Breast epithelium (tissue), 4 donors: Measurements from ENCODE around the gene DOK1. TPM values are rescaled to one million over a fixed set of nuclear protein-coding genes. Genes with fewer than 3 reads are reported as not detected.

Experiments used
- DNase-seq, 2 donors: peaks; one replicate each; pipeline ENCODE4 v3.0.0-alpha.2; 2019; ENCODE audit warnings: low spot score in 2 of 2
- H3K27ac ChIP-seq, 2 donors: fragments of 200-600 bp; sonication (generic) in 1 of 2; one replicate each; pipeline ENCODE4 v1.5.1; 2016 to 2019; ENCODE audit warnings: mild to moderate bottlenecking in 1 of 2
- H3K27me3 ChIP-seq, 2 donors: fragments of 200-600 bp; sonication (generic) in 1 of 2; one replicate each; pipeline versions ENCODE4 v1.5.1 to v1.6.0; 2017 to 2019; ENCODE audit warnings: control low read depth in 1 of 2, mild to moderate bottlenecking in 1 of 2
- H3K36me3 ChIP-seq: fragments of 200-600 bp; one replicate; pipeline ENCODE4 v1.5.1; 2019
- H3K4me1 ChIP-seq, 2 donors: fragments of 200-600 bp; sonication (generic); one replicate each; pipeline ENCODE4 v1.5.1; 2016 to 2019; ENCODE audit warnings: control low read depth in 1 of 2
- H3K4me3 ChIP-seq, 3 donors: fragments of 200-600 bp; sonication (generic); 1 replicate in 2 of 3; 2 replicates in 1 of 3; pipeline ENCODE4 v1.5.1; 2016 to 2019; ENCODE audit warnings: mild to moderate bottlenecking in 3 of 3, moderate library complexity in 2 of 3
- H3K9me3 ChIP-seq, 2 donors: fragments of 200-600 bp; sonication (generic) in 1 of 2; one replicate each; pipeline ENCODE4 v1.5.1; 2016 to 2019; ENCODE audit warnings: control low read depth in 1 of 2
- POLR2A ChIP-seq: fragments of 450-650 bp; IDR thresholded peaks from one replicate; pipeline ENCODE4 v1.6.1; 2016; ENCODE audit warnings: antibody characterized with exemption, mild to moderate bottlenecking, moderate library complexity
- POLR2AphosphoS5 ChIP-seq, 3 donors: sonication (generic); formaldehyde crosslinking; IDR thresholded peaks; one replicate each; pipeline ENCODE4 v1.6.1; 2017; ENCODE audit warnings: antibody characterized with exemption in 3 of 3
- intact Hi-C: fragments of 100-400 bp; cut with DNase I; formaldehyde crosslinking; loops from one replicate; pipeline ENCODE4 v1.15.1; 2023; ENCODE audit warnings: low total_unique reads
- total RNA-seq, 3 donors: library from RNA; depleted of rRNA; stranded (reverse); fragments of >200 nt; gene quantifications; one replicate each; pipeline ENCODE4 v1.1.0, GENCODE V29; 2016
- TF ChIP-seq, protein P1 (sequence below), 3 donors: fragments of 450-650 bp; IDR thresholded peaks; one replicate each; pipeline ENCODE4 v1.5.1; 2016 to 2017; ENCODE audit warnings: antibody characterized with exemption in 3 of 3, mild to moderate bottlenecking in 3 of 3, moderate library complexity in 3 of 3

Gene DOK1
- total RNA-seq, 3 donors from 2014 or later: 11.0 to 33.3 (median 13.1) TPM

DNA sequence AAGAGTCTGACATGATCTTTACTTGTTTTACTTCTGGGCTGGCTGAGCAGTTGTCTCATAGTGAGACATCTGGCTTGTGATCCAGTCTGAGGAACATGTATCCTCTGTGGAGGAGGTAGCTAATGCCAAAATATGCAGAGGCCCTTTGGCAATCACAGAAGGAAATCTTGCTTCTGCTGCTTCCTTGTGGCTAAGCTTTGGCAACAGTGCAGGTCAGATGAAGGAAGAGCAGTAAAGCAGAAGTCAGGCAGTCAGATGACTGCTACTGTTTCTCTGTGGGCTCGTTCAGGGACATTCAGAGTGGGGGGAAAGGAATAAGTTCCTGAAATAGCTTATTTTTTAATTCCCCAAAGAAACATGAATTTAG lies 22.3 kb downstream of the DOK1 start:
- intact Hi-C loops: no loop called here
- peak overlapping the region; percentile 57 to 72 for H3K27ac ChIP-seq
- peak in 1 of 2 donors; percentile 77 for DNase-seq

DNA sequence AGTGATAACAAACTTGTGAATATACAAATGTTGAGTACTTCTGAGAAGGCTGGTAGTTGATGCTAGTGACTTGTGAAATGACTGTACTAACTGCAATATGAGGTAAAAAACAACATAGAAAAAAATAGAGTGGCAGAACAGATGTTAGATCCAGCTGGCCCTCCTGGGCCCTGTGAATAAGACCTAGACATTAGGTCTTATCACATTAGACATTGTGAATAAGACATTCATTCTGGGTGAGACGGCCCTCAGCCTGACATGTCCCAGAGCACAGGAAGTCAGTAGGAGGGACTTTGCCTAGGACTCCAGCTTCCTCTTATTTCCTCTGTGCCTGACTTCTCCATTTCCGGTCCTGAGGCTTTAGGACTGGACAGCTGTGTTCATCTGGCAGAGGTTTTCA lies 22.9 kb downstream of the DOK1 start:
- no peak overlapping the region for H3K4me3 ChIP-seq
- no peaks in the 10 kb centered on the region for H3K9me3 ChIP-seq
- intact Hi-C loops: no loop called here
- TF ChIP-seq, protein P1, sequence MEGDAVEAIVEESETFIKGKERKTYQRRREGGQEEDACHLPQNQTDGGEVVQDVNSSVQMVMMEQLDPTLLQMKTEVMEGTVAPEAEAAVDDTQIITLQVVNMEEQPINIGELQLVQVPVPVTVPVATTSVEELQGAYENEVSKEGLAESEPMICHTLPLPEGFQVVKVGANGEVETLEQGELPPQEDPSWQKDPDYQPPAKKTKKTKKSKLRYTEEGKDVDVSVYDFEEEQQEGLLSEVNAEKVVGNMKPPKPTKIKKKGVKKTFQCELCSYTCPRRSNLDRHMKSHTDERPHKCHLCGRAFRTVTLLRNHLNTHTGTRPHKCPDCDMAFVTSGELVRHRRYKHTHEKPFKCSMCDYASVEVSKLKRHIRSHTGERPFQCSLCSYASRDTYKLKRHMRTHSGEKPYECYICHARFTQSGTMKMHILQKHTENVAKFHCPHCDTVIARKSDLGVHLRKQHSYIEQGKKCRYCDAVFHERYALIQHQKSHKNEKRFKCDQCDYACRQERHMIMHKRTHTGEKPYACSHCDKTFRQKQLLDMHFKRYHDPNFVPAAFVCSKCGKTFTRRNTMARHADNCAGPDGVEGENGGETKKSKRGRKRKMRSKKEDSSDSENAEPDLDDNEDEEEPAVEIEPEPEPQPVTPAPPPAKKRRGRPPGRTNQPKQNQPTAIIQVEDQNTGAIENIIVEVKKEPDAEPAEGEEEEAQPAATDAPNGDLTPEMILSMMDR (IDR thresholded peaks at IDR 0.05): no peak
- TF ChIP-seq POLR2A: no peak
- TF ChIP-seq POLR2AphosphoS5 (IDR thresholded peaks at IDR 0.05): no peak
- no peak for DNase-seq
- H3K4me1 ChIP-seq: peaks cover 0 to 4% of the 10 kb centered on the region in 2 donors
- H3K27ac ChIP-seq: peak overlapping the region; percentile 57 to 72
- no peaks in the 10 kb centered on the region for H3K36me3 ChIP-seq
- H3K27me3 ChIP-seq: no peaks in the 10 kb centered on the region

More for the DNA sequence above, 22.3 kb downstream of the DOK1 start:
- TF ChIP-seq POLR2A: no peak
- TF ChIP-seq POLR2AphosphoS5 (IDR thresholded peaks at IDR 0.05): peak; percentile 33 to 70 (median 57)
- TF ChIP-seq, protein P1 (IDR thresholded peaks at IDR 0.05): no peak
- Histone ChIP-seq H3K4me3 (no peak overlapping the region), H3K36me3 (no peaks in the 10 kb centered on the region), H3K4me1 (peaks cover 0 to 4% of the 10 kb centered on the region in 2 donors), H3K9me3 (no peaks in the 10 kb centered on the region), H3K27me3 (no peaks in the 10 kb centered on the region)

DNA sequence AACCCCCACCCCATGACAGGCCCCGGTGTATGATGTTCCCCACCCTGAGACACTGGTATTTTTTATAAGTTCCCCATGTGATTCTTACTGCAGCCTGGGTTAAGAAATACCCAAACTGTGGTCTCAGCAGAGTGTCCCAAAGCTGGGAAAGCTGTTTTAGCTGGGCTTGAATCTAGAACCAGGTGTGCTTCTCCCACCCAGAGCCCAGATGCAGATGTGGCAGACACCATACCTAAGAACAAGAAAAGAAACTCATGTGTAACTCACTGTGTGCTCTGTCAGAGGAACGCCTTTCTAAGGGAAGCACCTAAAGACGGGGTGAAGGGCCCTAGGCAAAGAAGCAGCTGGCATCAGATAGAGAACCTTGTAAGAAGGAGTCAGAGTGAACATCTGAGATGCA lies 23.9 kb downstream of the DOK1 start:
- Histone ChIP-seq H3K36me3 (no peaks in the 10 kb centered on the region), H3K27ac (no peak overlapping the region), H3K9me3 (no peaks in the 10 kb centered on the region), H3K4me1 (peaks cover 0 to 4% of the 10 kb centered on the region in 2 donors), H3K4me3 (no peak overlapping the region), H3K27me3 (no peaks in the 10 kb centered on the region)
- no peak for DNase-seq
- TF ChIP-seq POLR2AphosphoS5 (IDR thresholded peaks at IDR 0.05): no peak
- no peak for TF ChIP-seq POLR2A
- TF ChIP-seq, protein P1 (IDR thresholded peaks at IDR 0.05): no peak
- intact Hi-C loops: no loop called here

DNA sequence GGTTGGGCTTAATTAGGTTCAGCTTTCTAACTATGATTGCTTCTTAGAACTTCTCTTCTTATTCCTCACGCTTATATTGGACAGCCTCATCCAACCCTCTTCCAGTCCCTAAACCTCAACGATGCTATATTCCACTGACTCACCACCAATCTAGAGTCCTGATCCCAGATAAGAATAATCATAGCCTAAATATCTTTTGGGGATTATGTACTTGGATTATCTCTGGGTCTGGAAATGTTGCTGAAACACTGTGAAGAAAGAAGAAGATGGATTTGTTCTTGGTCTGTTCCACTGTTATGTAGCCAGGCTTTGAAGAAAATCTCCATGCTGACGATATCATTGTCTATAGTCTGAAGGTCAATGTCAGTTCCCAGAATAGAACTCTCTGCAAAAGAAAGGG lies 26.9 kb downstream of the DOK1 start:
- no peaks in the 10 kb centered on the region for H3K27me3 ChIP-seq
- H3K36me3 ChIP-seq: no peaks in the 10 kb centered on the region
- no peak overlapping the region for H3K4me3 ChIP-seq
- H3K27ac ChIP-seq: no peak overlapping the region
- peaks cover 0 to 2% of the 10 kb centered on the region in 2 donors for H3K4me1 ChIP-seq
- no peaks in the 10 kb centered on the region for H3K9me3 ChIP-seq
- TF ChIP-seq, protein P1 (IDR thresholded peaks at IDR 0.05): no peak
- TF ChIP-seq POLR2A: no peak
- no peak for TF ChIP-seq POLR2AphosphoS5 (IDR thresholded peaks at IDR 0.05)
- intact Hi-C loops: loop anchor here (5.0 kb wide), 1 partner anchor 99 kb away; the partner anchor contains the start of genes CCDC142 and TTC31
- DNase-seq: no peak

DNA sequence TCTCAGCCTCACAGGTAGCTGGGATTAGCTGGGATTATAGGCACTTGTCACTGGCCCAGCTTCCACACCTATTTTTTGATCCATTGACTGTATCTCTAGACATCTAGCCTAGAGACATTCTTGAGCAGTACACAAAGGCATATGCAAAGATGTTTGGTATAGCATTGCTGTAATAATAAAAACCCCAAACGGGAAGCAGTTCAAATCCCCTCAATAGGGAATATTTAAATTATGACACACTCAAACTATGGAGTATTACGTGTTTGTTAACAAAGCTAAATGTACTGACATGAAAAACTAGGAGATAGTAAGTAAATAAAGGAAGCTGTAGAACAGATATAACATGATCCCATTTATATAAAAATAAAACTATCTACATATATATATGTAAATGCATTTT lies 27.7 kb downstream of the DOK1 start:
- Histone ChIP-seq H3K27ac (no peak overlapping the region), H3K36me3 (no peaks in the 10 kb centered on the region), H3K4me3 (no peak overlapping the region), H3K27me3 (no peaks in the 10 kb centered on the region), H3K9me3 (no peaks in the 10 kb centered on the region), H3K4me1 (no peaks in the 10 kb centered on the region)
- TF ChIP-seq POLR2AphosphoS5 (IDR thresholded peaks at IDR 0.05): no peak
- TF ChIP-seq, protein P1 (IDR thresholded peaks at IDR 0.05): no peak
- TF ChIP-seq POLR2A: no peak
- intact Hi-C loops: loop anchor here (5.0 kb wide), 1 partner anchor 100 kb away; the partner anchor contains the start of genes CCDC142 and TTC31
- DNase-seq: no peak
